Fibroblast of lung (primary cell): ENCODE measurements around the gene HEATR9. TPM values are rescaled to one million over a fixed set of nuclear protein-coding genes. Genes with fewer than 3 reads are reported as not detected.
A peak's percentile ranks its signal among the peaks of the same experiment; 100 is the strongest.

Experiments used
- DNase-seq, 2 donors: peaks; one replicate each; pipeline versions ENCODE4 v3.0.0 to v3.0.0-alpha.2; 2010; ENCODE audit warnings: low read depth in 2 of 2
- H2AFZ ChIP-seq: 2 replicates; pipeline ENCODE4 v1.5.1; 2012; ENCODE audit warnings: low read length, control low read depth, inconsistent platforms
- H3K27ac ChIP-seq: 2 replicates; pipeline ENCODE4 v1.5.1; 2011; ENCODE audit warnings: low read length, control low read depth; ENCODE audit not compliant: insufficient read depth
- H3K27me3 ChIP-seq: 2 replicates; pipeline ENCODE4 v1.5.1; 2011; ENCODE audit warnings: mild to moderate bottlenecking, low read length; ENCODE audit not compliant: control insufficient read depth, insufficient read depth
- H3K36me3 ChIP-seq: 2 replicates; pipeline ENCODE4 v1.5.1; 2011; ENCODE audit warnings: low read length; ENCODE audit not compliant: control insufficient read depth, insufficient read depth
- H3K4me1 ChIP-seq: 2 replicates; pipeline ENCODE4 v1.5.1; 2011; ENCODE audit warnings: low read length; ENCODE audit not compliant: control insufficient read depth, insufficient read depth; ENCODE audit errors: extremely low read depth
- H3K4me2 ChIP-seq: 2 replicates; pipeline ENCODE4 v1.5.1; 2011; ENCODE audit warnings: low read length, control low read depth; ENCODE audit not compliant: insufficient read depth; ENCODE audit errors: extremely low read depth
- H3K4me3 ChIP-seq, 4 experiments: fragments of 200-600 bp in 1 of 4; sonication (generic) in 1 of 4; replicated peaks in 1 of 4; 2 replicates each; pipeline ENCODE4 v1.5.1; 2011 to 2016; ENCODE audit warnings: low read length in 4 of 4, low read depth in 3 of 4, mild to moderate bottlenecking in 3 of 4, control low read depth in 2 of 4, inconsistent platforms in 1 of 4, mixed read lengths in 1 of 4; ENCODE audit not compliant: insufficient read depth in 1 of 4; ENCODE audit errors: control extremely low read depth in 1 of 4
- H3K79me2 ChIP-seq: 2 replicates; pipeline ENCODE4 v1.5.1; 2012; ENCODE audit warnings: mild to moderate bottlenecking, low read length, inconsistent platforms; ENCODE audit not compliant: control insufficient read depth, insufficient read depth
- H3K9ac ChIP-seq: 2 replicates; pipeline ENCODE4 v1.5.1; 2011; ENCODE audit warnings: mild to moderate bottlenecking, low read length, control low read depth; ENCODE audit not compliant: insufficient read depth
- H3K9me3 ChIP-seq: 2 replicates; pipeline ENCODE4 v1.5.1; 2012; ENCODE audit warnings: low read depth, low read length; ENCODE audit not compliant: control insufficient read depth, insufficient read depth
- H4K20me1 ChIP-seq: 2 replicates; pipeline ENCODE4 v1.5.1; 2011; ENCODE audit warnings: low read length; ENCODE audit not compliant: control insufficient read depth, insufficient read depth; ENCODE audit errors: extremely low read depth
- EZH2 ChIP-seq: IDR thresholded peaks from 2 replicates; pipeline ENCODE4 v1.5.1; 2012; ENCODE audit warnings: low read length, control low read depth, mild to moderate bottlenecking; ENCODE audit errors: missing control alignments
- polyA plus RNA-seq, 2 donors: library from polyadenylated mRNA; depleted of rRNA in 1 of 2; stranded (reverse) in 1 of 2; unstranded in 1 of 2; fragments of >200 nt; gene quantifications; 2 replicates each; pipeline ENCODE4 v1.2.1, GENCODE V29; 2011 to 2012; ENCODE audit warnings: missing spikeins in 1 of 2
- total RNA-seq: library from RNA; depleted of rRNA; stranded (reverse); fragments of >200 nt; gene quantifications from 2 replicates; pipeline ENCODE4 v1.2.1, GENCODE V29; 2014
- TF ChIP-seq, protein P1 (sequence below), 2 donors: IDR thresholded peaks in 1 of 2; conservative IDR thresholded peaks in 1 of 2; 1 replicate in 1 of 2; 2 replicates in 1 of 2; pipeline ENCODE4 v1.5.1; 2011 to 2012; ENCODE audit warnings: low read length in 2 of 2, control low read depth in 1 of 2, inconsistent platforms in 1 of 2, low read depth in 1 of 2, mild to moderate bottlenecking in 1 of 2

Gene HEATR9
- total and polyA plus RNA-seq, 2 donors (not counting 1 experiment from before 2014, with no cell fraction given), result not detected

GRCh38 chr17:35847006-35847405 lies 21.7 kb downstream of the HEATR9 start:
- TF ChIP-seq, protein P1, sequence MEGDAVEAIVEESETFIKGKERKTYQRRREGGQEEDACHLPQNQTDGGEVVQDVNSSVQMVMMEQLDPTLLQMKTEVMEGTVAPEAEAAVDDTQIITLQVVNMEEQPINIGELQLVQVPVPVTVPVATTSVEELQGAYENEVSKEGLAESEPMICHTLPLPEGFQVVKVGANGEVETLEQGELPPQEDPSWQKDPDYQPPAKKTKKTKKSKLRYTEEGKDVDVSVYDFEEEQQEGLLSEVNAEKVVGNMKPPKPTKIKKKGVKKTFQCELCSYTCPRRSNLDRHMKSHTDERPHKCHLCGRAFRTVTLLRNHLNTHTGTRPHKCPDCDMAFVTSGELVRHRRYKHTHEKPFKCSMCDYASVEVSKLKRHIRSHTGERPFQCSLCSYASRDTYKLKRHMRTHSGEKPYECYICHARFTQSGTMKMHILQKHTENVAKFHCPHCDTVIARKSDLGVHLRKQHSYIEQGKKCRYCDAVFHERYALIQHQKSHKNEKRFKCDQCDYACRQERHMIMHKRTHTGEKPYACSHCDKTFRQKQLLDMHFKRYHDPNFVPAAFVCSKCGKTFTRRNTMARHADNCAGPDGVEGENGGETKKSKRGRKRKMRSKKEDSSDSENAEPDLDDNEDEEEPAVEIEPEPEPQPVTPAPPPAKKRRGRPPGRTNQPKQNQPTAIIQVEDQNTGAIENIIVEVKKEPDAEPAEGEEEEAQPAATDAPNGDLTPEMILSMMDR (conservative IDR thresholded peaks at IDR 0.05 in 1 of 2, IDR thresholded peaks at IDR 0.05 in 1 of 2; ENCODE audit: low read depth in 1 of 2, low read length in 2 of 2), result no peak
- Histone ChIP-seq H3K27me3 (no peaks in the 10 kb centered on the region), H3K4me3 (no peak overlapping the region), H3K79me2 (no peaks in the 10 kb centered on the region), H3K9ac (no peak overlapping the region), H3K4me2 (no peak overlapping the region), H2AFZ (no peak overlapping the region), H3K9me3 (no peaks in the 10 kb centered on the region), H4K20me1 (no peaks in the 10 kb centered on the region), H3K27ac (no peak overlapping the region), H3K36me3 (no peaks in the 10 kb centered on the region), H3K4me1 (no peaks in the 10 kb centered on the region)
- no peak for DNase-seq

GRCh38 chr17:35846055-35846809 lies 22.5 kb downstream of the HEATR9 start:
- Histone ChIP-seq H2AFZ (no peak overlapping the region), H3K36me3 (no peaks in the 10 kb centered on the region), H3K9ac (no peak overlapping the region), H3K9me3 (no peaks in the 10 kb centered on the region), H3K79me2 (no peaks in the 10 kb centered on the region), H3K27me3 (no peaks in the 10 kb centered on the region), H3K4me3 (no peak overlapping the region), H3K4me2 (no peak overlapping the region), H4K20me1 (no peaks in the 10 kb centered on the region), H3K27ac (no peak overlapping the region), H3K4me1 (no peaks in the 10 kb centered on the region)
- no peak for TF ChIP-seq EZH2
- TF ChIP-seq, protein P1 (conservative IDR thresholded peaks at IDR 0.05 in 1 of 2, IDR thresholded peaks at IDR 0.05 in 1 of 2; ENCODE audit: low read depth in 1 of 2, low read length in 2 of 2), result no peak
- DNase-seq, result peak in 1 of 2 donors; percentile 53

DNA sequence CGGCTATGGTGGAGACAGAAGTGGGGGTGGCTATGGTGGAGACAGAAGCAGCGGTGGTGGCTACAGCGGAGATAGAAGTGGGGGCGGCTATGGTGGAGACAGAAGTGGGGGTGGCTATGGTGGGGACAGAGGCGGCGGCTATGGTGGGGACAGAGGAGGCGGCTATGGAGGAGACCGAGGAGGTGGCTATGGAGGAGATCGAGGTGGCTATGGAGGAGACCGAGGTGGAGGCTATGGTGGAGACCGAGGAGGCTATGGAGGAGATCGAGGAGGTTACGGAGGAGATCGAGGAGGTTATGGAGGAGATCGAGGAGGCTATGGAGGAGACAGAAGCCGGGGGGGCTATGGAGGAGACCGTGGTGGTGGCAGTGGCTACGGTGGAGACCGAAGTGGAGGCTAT lies 24.1 kb downstream of the HEATR9 start:
- no peaks in the 10 kb centered on the region for H3K27me3 ChIP-seq
- H3K79me2 ChIP-seq, result no peaks in the 10 kb centered on the region
- TF ChIP-seq, protein P1 (conservative IDR thresholded peaks at IDR 0.05 in 1 of 2, IDR thresholded peaks at IDR 0.05 in 1 of 2; ENCODE audit: low read depth in 1 of 2, low read length in 2 of 2), result no peak
- TF ChIP-seq EZH2, result no peak
- no peak overlapping the region for H3K27ac ChIP-seq
- no peak overlapping the region for H2AFZ ChIP-seq
- no peaks in the 10 kb centered on the region for H3K4me1 ChIP-seq
- H3K9me3 ChIP-seq, result no peaks in the 10 kb centered on the region
- no peak overlapping the region for H3K4me3 ChIP-seq
- no peaks in the 10 kb centered on the region for H3K36me3 ChIP-seq
- DNase-seq, result no peak
- no peak overlapping the region for H3K9ac ChIP-seq
- H4K20me1 ChIP-seq, result no peaks in the 10 kb centered on the region
- no peak overlapping the region for H3K4me2 ChIP-seq
